ENCODE measurements around the gene CD44. TPM values are rescaled to one million over a fixed set of nuclear protein-coding genes. Genes with fewer than 3 reads are reported as not detected.

Gene CD44
- total and polyA plus RNA-seq, 10 of the 15 experiments (the other 5 are each of a cell fraction or from before 2014, with no cell fraction given) = 57.1 to 293 (median 120) TPM

GRCh38 chr11:35214792-35215193 lies 75.8 kb downstream of the CD44 start:
- H3K4me1 ChIP-seq (ENCODE audit: control insufficient read depth, insufficient read depth, low read length) = no peaks in the 10 kb centered on the region
- BruUV-seq (replicated peaks) = no TSS peak
- no peaks in the 10 kb centered on the region for H3K79me2 ChIP-seq (ENCODE audit: control insufficient read depth, insufficient read depth, low read length)
- TF ChIP-seq ZNF687 (IDR thresholded peaks at IDR 0.05) (no peak), SREBF2 (IDR thresholded peaks at IDR 0.05; ENCODE audit: low read length) (no peak), TCF12 (IDR thresholded peaks at IDR 0.05; ENCODE audit: low read depth, low read length) (no peak), YBX1 (IDR thresholded peaks at IDR 0.05) (no peak), PBX3 (IDR thresholded peaks at IDR 0.05; ENCODE audit: insufficient replicate concordance, low read depth, low read length) (no peak), ZBTB40 (IDR thresholded peaks at IDR 0.05; ENCODE audit: borderline replicate concordance) (no peak), KAT2A (conservative IDR thresholded peaks at IDR 0.05; ENCODE audit: control insufficient read depth, low read depth, low read length) (no peak), ZBED1 (IDR thresholded peaks at IDR 0.05; ENCODE audit: borderline replicate concordance) (no peak), ZZZ3 (IDR thresholded peaks at IDR 0.05; ENCODE audit: control insufficient read depth, insufficient read length, low read depth) (no peak), SREBF1 (IDR thresholded peaks at IDR 0.05; ENCODE audit: low read length) (no peak), CHD4 (IDR thresholded peaks at IDR 0.05) (no peak)
- intact Hi-C loops (cut with micrococcal nuclease; ENCODE audit: unreplicated experiment) = no loop called here
- ATAC-seq = no peak
- CTCF ChIA-PET = interaction anchor here (0.8 to 1.4 kb wide), 2 partner anchors 21 to 90 kb away, joined by 3 read pairs; no protein-coding TSS in a partner anchor
- H4K20me1 ChIP-seq (ENCODE audit: control insufficient read depth, insufficient read depth) = no peaks in the 10 kb centered on the region
- SMC1A ChIA-PET (ENCODE audit: uncharacterized antibody, unreplicated experiment) = interaction anchor here (0.7 to 1.9 kb wide), 2 partner anchors 10 to 29 kb away, joined by 3 to 5 read pairs; no protein-coding TSS in a partner anchor
- no peak for FAIRE-seq
- no peak overlapping the region for H3K4me3 ChIP-seq
- 0% methylated on average over 1 of the region's 1 CpG for WGBS (ENCODE audit: insufficient coverage, insufficient replicate concordance, low lambda C conversion rate, missing lambda C conversion rate)
- no peak for DNase-seq (ENCODE audit: low read depth, low spot score)
- H2AFZ ChIP-seq (ENCODE audit: control insufficient read depth, low read depth, low read length) = no peak overlapping the region
- H3K36me3 ChIP-seq (ENCODE audit: control insufficient read depth in 2 of 2, insufficient read depth in 2 of 2, low read length in 1 of 2) = peaks cover 3 to 7% of the 10 kb centered on the region in 2 experiments; a peak in 3 of 4 replicates
- POLR2A ChIA-PET = no interaction called here
- in situ Hi-C loops (cut with MboI) = no loop called here
- RAD21 ChIA-PET (ENCODE audit: unreplicated experiment) = no interaction called here
- H3K4me2 ChIP-seq (ENCODE audit: control insufficient read depth, insufficient read depth) = no peak overlapping the region
- H3K9me3 ChIP-seq (replicated peaks; ENCODE audit: control insufficient read depth, insufficient read depth, low read length) = peaks cover 2% of the 10 kb centered on the region; the same call in 1 of the 3 replicates
- no peaks in the 10 kb centered on the region for H3K27me3 ChIP-seq (replicated peaks in 1 of 2; ENCODE audit: control insufficient read depth in 2 of 2, insufficient read depth in 2 of 2, low read length in 1 of 2)
- H3K27ac ChIP-seq (ENCODE audit: control insufficient read depth, insufficient read depth) = no peak overlapping the region
- no peak overlapping the region for H3K9ac ChIP-seq (ENCODE audit: control insufficient read depth, insufficient read depth, low read length)

Measured in GM12878 (cell line).